Measurements from ENCODE around the gene ST6GALNAC5. TPM values are rescaled to one million over a fixed set of nuclear protein-coding genes. Genes with fewer than 3 reads are reported as not detected.

ST6GALNAC5 gene
- total RNA-seq, 3 donors from 2014 or later (not counting 1 experiment from before 2014, with no cell fraction given), result not detected

DNA sequence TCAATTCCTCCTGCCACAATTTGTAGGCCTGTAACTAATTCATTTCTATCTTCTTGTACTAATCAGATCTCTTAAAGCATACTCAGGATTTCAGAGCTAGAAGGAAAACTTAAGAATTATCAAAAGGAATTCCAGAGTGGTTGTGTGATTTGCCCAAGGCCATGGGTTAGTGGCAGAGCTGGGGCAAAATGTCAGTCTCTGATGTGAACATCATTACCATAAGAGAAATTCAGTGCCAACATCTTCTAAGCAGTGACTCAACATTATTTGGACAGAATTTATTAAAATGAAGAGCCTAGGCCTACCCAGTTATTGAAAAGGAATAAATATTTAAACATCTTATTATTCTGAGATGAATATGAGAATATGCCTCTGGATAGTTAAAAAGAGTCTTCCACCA is 14.5 kb downstream of the ST6GALNAC5 start:
- H3K4me1 Mint-ChIP-seq, result no peaks in the 10 kb centered on the region
- TF ChIP-seq CTCF (IDR thresholded peaks at IDR 0.05), result no peak
- H3K4me3 Mint-ChIP-seq, result no peak overlapping the region
- no peak overlapping the region for H3K27ac Mint-ChIP-seq
- H3K4me1 ChIP-seq (ENCODE audit: control insufficient read depth, insufficient read depth, low read length), result no peaks in the 10 kb centered on the region
- no peaks in the 10 kb centered on the region for H3K9me3 Mint-ChIP-seq
- H3K4me3 ChIP-seq (ENCODE audit: low read length), result no peak overlapping the region
- intact Hi-C loops (cut with micrococcal nuclease), result no loop called here
- no peak overlapping the region for H3K27ac ChIP-seq (ENCODE audit: low read length)
- no peaks in the 10 kb centered on the region for H3K9me3 ChIP-seq (ENCODE audit: control insufficient read depth, insufficient read depth, low read length)
- H3K27me3 ChIP-seq (ENCODE audit: control insufficient read depth, insufficient read depth, low read length), result no peaks in the 10 kb centered on the region
- H3K36me3 ChIP-seq (ENCODE audit: control insufficient read depth, insufficient read depth, low read length), result no peaks in the 10 kb centered on the region
- DNase-seq (no peak), ATAC-seq (no peak)
- no peaks in the 10 kb centered on the region for H3K36me3 Mint-ChIP-seq
- peaks cover 0 to 6% of the 10 kb centered on the region in 2 donors for H3K27me3 Mint-ChIP-seq (ENCODE audit: low read depth in 2 of 2)

DNA sequence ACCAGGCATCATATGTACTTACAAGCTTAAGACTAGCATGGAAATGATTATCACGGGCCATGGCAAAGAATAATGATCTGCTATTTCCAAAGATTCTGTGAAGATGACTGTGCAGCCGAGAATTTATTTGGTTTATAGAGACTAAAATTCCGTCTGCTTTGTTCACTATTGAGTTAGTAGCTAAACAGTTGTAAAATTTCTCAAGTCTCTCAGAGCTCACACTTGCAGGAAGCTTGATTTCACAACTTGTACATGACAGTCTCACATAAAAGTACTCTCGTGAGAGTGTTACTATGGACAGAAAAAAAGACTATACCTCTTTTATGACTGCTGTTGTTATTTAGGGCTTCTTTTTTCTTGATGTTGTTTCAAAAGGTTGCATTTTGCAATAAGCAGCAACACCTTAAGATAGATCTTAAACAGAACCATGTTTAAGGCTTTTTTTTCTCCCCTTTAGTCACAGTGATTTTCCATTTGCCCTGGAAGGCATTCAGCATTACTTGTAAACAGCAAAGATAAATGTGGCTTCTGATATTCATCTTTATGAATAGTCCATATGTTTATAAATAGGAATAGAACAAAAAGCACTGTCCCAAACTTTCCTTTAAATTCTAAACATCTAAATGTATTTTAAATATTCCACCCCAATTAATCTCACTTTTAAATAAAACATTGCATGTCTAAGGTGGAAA is 24.8 kb downstream of the ST6GALNAC5 start:
- H3K4me1 ChIP-seq (ENCODE audit: control insufficient read depth, insufficient read depth, low read length), result no peaks in the 10 kb centered on the region
- no peaks in the 10 kb centered on the region for H3K27me3 ChIP-seq (ENCODE audit: control insufficient read depth, insufficient read depth, low read length)
- Mint-ChIP-seq H3K27ac (no peak overlapping the region), H3K4me1 (no peaks in the 10 kb centered on the region), H3K4me3 (no peak overlapping the region), H3K27me3 (ENCODE audit: low read depth in 2 of 2) (peaks cover 10 to 15% of the 10 kb centered on the region in 2 donors), H3K36me3 (no peaks in the 10 kb centered on the region), H3K9me3 (no peaks in the 10 kb centered on the region)
- H3K4me3 ChIP-seq (ENCODE audit: low read length), result no peak overlapping the region
- no peak for DNase-seq
- no peaks in the 10 kb centered on the region for H3K9me3 ChIP-seq (ENCODE audit: control insufficient read depth, insufficient read depth, low read length)
- no peak for ATAC-seq
- intact Hi-C loops (cut with micrococcal nuclease), result no loop called here
- no peak overlapping the region for H3K27ac ChIP-seq (ENCODE audit: low read length)
- no peaks in the 10 kb centered on the region for H3K36me3 ChIP-seq (ENCODE audit: control insufficient read depth, insufficient read depth, low read length)
- no peak for TF ChIP-seq CTCF (IDR thresholded peaks at IDR 0.05)
- WGBS (ENCODE audit: insufficient coverage), result 87% methylated on average over 3 of the region's 4 CpGs

GRCh38 chr1:76892675-76893074 is 25.4 kb downstream of the ST6GALNAC5 start:
- ATAC-seq, result no peak
- no peak overlapping the region for H3K4me3 ChIP-seq (ENCODE audit: low read length)
- Mint-ChIP-seq H3K36me3 (no peaks in the 10 kb centered on the region), H3K27me3 (ENCODE audit: low read depth in 2 of 2) (peaks cover 10 to 15% of the 10 kb centered on the region in 2 donors), H3K4me1 (no peaks in the 10 kb centered on the region), H3K4me3 (no peak overlapping the region), H3K27ac (no peak overlapping the region), H3K9me3 (no peaks in the 10 kb centered on the region)
- TF ChIP-seq CTCF (IDR thresholded peaks at IDR 0.05), result no peak
- no peak for DNase-seq
- no peak overlapping the region for H3K27ac ChIP-seq (ENCODE audit: low read length)
- no peaks in the 10 kb centered on the region for H3K27me3 ChIP-seq (ENCODE audit: control insufficient read depth, insufficient read depth, low read length)
- no peaks in the 10 kb centered on the region for H3K4me1 ChIP-seq (ENCODE audit: control insufficient read depth, insufficient read depth, low read length)
- H3K36me3 ChIP-seq (ENCODE audit: control insufficient read depth, insufficient read depth, low read length), result no peaks in the 10 kb centered on the region
- intact Hi-C loops (cut with micrococcal nuclease), result no loop called here
- no peaks in the 10 kb centered on the region for H3K9me3 ChIP-seq (ENCODE audit: control insufficient read depth, insufficient read depth, low read length)
- no CpG with 5 or more reads among the region's 1 CpG for WGBS (ENCODE audit: insufficient coverage)
